Measurements from ENCODE around the gene CLEC2B. TPM values are rescaled to one million over a fixed set of nuclear protein-coding genes. Genes with fewer than 3 reads are reported as not detected.

CLEC2B gene
- 5.4 and 20.8 TPM in 2 replicates for total RNA-seq

DNA sequence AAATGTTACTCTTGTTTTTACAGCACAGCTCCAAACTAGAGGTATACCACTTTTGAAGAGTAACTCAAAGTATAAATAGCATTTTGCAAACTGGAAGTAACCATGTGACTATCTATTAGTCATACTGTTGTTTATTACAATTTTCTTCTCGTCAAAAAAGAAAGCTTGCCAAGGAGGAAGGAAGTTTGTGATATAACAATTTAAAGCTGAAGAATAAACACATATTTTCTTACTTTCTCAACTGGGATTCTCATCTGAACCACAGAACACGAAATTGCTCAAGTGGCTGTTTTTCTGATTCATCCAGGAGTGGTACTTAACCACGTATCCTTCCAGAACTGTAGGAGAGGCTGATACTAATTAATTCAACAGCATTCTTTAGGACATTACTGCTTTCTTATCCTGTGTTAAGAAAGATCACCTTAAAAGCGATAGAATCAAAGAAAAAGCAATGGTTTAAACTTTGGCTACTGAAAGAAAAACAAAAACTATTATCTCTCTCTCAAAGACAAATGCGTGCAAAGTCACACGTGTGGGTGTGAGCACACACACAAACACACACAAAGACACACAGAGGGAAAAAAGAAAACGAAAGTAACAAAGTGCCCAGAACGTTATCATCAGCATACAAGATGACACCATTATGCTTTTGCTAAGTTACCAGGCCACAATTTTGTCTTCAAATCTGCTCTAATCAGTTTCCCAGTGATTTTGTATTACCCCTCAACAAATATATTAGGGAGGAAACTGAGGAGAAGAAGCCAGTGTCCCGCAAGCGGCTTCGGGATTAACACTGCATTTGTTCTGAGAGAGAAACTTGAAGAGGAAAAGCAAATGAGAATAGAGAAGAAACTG is at the start of gene CLEC2B:
Gene CLEC2B (minus strand): TSS at position 48 of the 855 bp plus-strand sequence.

DNA sequence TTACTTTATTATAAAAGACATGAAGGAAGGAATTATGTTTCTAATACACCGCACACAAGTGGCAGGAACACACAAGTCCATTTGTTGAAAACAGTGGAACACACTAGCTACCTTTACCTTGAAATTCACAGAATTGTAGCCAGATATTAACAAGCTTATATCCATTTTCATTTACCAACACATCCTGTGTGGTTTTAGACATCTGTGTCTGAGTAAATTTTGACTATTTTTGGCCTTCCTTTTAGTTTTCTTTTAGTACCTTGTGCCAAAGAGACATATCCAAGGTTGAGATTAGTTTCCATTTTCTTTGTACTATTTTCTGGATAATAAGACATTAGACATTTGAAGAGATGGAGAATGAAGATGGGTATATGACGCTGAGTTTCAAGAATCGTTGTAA is 12.1 kb upstream of the CLEC2B start, which contains the start of gene KLRF2:
Gene KLRF2 (plus strand): TSS at position 244 of the 400 bp plus-strand sequence. CDS start 107 bp downstream, at position 351.

DNA sequence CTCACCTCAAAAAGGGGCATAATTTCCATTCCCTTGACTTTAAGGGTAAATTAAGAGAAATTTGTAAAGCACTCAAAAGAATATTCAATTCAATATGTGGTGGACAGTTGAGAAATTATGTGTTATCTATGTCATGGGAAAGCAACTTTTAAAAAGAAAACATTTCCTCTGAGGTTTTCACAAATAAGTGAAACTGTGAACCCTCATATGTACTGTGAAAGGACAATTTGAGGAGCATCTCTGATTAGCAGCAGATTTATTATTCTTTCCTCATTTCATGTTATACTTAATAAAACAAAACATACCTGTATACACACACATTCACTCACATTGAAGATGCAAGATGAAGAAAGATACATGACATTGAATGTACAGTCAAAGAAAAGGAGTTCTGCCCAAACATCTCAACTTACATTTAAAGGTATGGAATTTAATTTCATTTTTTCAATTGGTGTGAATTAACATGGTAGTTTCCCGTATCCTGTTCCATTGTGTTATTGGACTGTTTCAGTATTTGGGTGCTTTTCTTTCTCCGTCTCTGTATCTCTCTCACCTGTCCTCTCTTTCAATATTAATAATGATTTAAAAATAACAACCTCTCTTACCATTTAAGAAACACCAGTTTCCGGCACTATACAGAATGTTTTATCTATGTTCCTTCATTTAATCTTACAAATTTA is 41.8 kb downstream of the CLEC2B start, which contains the start of gene KLRF1:
Gene KLRF1 (plus strand): TSS at position 273 of the 680 bp plus-strand sequence. CDS start 64 bp downstream, at position 337.

Other genes starting within 250 kb of the CLEC2B start
- 1.7 TPM in 2 replicates for gene CLEC2D, start 199.6 kb downstream of the CLEC2B start, total RNA-seq
- not detected in 2 replicates for gene CLECL1, start 136.3 kb downstream of the CLEC2B start, total RNA-seq
- not detected in 2 replicates for gene CD69, start 108.5 kb downstream of the CLEC2B start, total RNA-seq
- gene KLRF1, start 41.9 kb downstream of the CLEC2B start, total RNA-seq = 0.47 TPM in 1 of 2 replicates, not detected in the other
- not detected in 2 replicates for gene KLRF2, start 12.1 kb upstream of the CLEC2B start, total RNA-seq
- not detected in 2 replicates for gene CLEC2A, start 63.0 kb upstream of the CLEC2B start, total RNA-seq
- gene CLEC12A, start 102.1 kb upstream of the CLEC2B start, total RNA-seq = not detected in 2 replicates
- gene CLEC1B, start 129.8 kb upstream of the CLEC2B start, total RNA-seq = not detected in 2 replicates
- gene CLEC12B, start 141.3 kb upstream of the CLEC2B start, total RNA-seq = not detected in 2 replicates
- gene CLEC9A, start 161.3 kb upstream of the CLEC2B start, total RNA-seq = not detected in 2 replicates
- not detected in 2 replicates for gene CLEC1A, start 229.6 kb upstream of the CLEC2B start, total RNA-seq